Umbilical cord (tissue), 2 donors: ENCODE measurements around the gene KCNQ5. TPM values are rescaled to one million over a fixed set of nuclear protein-coding genes. Genes with fewer than 3 reads are reported as not detected.

Experiments used
- DNase-seq: peaks from one replicate; pipeline ENCODE4 v3.0.0-alpha.2; 2015; ENCODE audit warnings: low spot score
- total RNA-seq: library from RNA; depleted of rRNA; stranded (reverse); fragments of >200 nt; gene quantifications from one replicate; pipeline ENCODE4 v1.2.3, GENCODE V29; 2014; ENCODE audit warnings: low replicate concordance; ENCODE audit not compliant: insufficient read depth

Gene KCNQ5
- total RNA-seq, 1 donor from 2014 or later, result 28.2 TPM

DNA sequence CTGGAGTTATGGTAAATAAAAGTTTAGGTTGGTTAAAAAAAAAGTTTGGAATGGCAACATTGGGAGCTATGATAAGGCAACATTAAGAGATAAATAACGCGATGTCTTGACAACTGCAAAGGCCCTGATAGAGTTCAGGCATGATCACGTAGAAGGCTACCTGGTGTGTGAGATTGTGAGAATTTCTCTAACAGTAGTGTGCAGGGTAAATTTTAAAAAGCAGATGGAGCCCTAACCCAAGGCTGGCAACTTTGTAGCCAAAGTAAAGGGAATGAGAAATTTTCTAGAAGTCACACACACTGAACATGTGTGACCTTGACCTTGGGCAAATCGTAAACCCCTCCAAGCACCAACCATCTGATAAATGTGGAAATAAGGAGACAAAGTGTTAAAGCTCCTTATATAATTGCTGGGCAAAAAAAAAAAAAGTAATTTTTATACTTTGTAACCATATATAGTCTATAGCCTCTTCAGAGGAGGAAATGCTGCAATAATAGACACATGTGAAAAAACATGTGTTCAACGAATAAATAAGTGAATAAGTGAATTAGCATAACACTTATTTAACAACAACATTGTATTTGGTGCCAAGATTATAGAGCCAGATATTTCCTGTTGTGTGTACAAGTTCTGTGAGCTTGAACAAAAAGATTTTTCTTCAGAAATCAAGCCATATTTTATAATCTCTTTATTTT is 18.2 kb downstream of the KCNQ5 start:
- DNase-seq, result no peak

DNA sequence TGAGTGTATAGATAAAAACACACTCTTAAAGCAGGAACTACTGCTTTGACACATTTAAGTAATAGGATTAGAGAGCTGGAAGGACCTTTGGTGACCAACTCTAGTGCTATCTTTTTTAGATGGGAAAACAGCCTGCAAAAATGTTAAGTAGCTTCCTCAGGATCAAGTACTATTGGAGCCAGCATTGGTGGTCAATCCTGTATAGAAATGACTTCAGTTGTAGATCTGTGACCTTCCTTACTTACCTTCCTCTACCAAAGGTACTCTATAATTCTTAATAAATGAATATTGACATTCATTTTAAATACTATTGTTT is 18.7 kb downstream of the KCNQ5 start:
- no peak for DNase-seq

DNA sequence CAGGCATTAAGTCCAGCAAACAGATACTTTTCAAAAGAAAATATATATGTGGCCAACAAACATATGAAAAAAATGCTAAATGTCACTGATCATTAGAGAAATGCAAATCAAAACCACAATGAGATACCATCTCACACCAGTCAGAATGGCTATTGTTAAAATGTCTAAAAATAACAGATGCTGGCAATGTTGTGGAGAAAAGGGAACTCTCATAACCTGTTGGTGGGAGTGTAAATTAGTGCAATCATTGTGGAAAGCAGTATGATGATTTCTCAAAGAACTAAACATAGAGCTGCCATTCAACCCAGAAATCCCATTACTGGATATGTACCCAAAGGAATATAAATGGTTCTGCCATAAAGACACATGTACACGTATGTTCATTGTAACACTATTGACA is 20.6 kb downstream of the KCNQ5 start:
- no peak for DNase-seq

DNA sequence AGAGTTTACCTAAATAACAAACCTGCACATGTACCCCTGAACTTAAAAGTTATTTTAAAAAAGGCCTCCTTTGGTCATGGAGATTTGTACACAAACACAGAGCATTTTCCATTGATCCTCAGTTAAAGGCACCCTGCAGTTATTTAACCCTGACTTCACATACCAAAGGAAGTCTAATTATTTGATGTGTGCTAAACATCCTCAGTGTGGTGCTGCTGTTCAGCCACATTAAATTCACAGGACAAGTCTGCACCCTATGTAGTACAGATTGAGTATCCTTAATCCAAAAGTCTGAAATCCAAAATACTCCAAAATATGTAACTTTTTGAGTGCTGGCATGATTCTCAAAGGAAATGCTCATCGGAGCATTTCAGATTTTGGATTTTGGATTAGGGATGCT is 21.4 kb downstream of the KCNQ5 start:
- no peak for DNase-seq

DNA sequence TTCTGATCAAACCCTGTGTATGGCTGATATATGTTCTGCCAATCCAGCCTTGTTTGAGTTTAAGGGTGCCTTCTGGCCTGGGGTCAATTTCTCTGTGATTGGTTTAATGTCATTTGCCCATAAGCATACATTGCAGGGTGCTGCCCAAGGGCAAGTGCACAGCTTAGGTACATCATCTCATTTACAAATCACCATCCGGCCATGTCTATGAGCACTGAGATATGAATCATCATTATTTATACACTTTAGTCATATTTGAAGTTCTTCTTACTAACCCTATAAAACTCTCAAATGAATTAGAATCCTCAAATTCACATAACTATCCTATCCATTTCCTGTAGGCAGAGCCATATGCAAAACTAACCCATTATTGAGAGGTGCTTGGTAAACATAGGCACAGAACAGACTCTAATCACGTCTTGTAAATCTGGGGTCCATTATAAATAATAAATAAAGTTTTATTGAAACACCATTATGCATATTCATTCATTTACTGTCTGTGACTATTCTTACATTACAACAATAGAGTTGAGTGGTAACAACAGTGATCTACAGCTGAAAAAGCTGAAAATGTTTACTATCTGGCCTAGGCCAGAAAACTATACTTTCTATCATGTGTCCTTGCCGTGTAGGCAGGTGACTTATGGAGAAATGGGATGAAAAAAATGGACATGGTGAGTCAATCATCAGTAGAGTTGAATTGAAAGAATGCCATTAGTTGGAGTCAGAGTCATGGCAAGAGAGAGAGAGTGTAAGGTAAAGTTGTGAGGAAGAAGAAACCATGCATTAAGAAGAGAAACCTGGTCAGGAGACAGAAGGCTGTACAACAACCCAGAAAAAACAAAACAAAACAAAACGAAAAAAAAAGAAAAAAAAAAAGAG is 25.0 kb downstream of the KCNQ5 start:
- DNase-seq, result no peak

DNA sequence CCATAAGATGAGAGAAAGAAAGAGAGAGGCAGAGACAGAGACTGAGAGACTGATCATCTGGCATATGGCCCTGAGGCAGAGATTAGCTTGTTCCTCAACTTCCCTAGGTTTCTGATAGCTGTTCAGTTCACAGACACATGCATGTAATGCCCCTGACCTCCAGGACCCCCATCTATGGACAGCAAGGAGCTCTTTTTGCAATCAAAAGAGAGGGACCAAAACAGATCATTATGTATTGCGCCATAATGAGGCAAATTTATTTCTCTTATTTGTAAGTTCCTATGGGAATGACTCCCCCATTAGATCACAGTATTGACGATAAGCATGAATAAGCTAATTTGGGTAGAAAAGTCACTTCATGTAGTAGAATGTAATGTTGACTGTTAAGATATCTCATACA is 25.6 kb downstream of the KCNQ5 start:
- no peak for DNase-seq

DNA sequence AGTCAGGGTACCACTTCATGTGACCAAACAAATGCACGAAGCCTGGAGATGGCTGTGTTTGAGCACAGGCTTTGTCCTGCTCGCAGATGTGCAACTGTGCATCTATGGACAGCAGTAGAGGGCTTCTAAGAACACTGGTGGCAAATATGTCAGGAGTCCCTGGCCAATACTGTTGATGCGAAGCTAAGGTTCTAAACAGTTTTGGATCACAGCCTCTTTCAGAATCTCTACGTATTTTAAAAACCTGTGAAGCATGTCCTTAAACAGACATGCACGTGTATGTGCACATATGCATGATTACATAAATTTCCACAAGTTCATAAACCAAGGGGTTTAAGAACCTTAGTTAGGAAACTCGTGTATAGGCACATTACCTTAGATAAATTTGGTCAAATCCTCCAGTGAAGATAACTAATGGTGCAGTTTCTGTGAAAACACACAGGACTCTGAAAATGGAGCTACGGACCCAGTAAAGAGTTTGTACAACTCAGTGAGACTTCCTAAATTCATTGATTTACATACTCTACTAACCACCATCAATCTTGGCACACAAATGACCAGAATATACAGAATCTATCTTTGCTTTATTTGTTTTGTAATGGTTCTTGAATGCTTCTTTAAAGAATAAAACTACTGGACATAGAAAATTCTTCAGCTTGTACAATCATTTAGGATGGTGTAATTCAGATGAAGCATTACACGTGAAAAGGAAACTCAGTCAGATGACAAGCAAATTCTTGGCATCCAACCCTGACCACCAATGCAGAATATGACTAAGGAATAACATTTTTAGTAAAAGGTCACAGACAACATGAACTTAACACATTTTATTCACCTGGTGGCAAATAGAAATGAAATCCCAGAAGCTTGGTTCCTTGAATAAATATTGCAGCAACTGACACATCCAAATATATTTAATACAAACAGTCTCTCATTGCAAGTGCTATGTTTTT is 27.4 kb downstream of the KCNQ5 start:
- DNase-seq, result peak; percentile 27

DNA sequence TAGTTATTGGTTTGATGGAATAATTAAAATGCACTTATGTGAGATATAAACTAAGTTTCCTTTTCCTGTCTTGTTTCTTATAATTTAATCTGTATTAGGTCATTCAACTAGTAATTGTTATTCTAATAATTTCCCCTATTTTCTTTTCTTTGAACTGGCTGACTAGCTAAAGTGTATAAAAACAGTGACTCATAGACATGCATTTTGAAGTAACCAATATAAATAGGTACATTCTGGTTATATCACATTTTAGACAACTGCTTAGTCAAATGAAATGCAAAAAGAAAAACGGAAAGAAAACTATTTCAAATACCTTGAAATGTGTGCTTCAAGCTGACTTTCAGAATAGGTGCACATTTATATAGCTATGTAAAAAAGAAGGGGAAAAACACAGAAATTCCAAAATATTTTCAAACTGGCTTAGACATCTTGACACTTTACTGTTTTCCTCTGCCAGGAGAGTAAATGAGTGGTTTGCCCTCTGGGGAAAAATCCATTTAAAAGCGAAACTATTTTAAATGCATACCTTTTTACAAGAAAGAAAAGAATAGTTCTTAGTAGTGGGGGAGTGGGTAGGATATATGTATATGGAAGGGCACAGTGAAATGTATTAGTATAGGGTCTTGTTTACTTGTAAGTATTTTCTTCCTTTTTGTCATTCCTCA is 28.3 kb downstream of the KCNQ5 start:
- DNase-seq, result peak; percentile 27

DNA sequence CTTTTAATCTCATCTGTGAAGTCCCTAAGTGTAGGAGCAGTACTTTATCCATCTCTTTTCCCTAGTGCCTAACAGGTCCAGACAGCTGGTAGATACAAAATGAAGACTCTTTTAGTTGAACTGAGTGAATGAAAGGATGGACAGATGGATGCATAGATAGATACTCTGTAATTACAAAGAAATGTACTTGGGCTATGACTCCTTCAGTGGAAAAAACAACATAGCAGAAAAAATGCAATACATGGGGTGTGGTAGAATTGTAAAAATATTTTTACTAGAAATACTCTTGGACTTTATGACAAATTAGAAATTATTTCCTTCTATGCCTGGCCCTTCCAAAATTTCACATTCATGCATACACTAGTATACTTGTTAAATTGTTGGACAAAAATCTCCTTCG is 29.3 kb downstream of the KCNQ5 start:
- DNase-seq, result no peak

DNA sequence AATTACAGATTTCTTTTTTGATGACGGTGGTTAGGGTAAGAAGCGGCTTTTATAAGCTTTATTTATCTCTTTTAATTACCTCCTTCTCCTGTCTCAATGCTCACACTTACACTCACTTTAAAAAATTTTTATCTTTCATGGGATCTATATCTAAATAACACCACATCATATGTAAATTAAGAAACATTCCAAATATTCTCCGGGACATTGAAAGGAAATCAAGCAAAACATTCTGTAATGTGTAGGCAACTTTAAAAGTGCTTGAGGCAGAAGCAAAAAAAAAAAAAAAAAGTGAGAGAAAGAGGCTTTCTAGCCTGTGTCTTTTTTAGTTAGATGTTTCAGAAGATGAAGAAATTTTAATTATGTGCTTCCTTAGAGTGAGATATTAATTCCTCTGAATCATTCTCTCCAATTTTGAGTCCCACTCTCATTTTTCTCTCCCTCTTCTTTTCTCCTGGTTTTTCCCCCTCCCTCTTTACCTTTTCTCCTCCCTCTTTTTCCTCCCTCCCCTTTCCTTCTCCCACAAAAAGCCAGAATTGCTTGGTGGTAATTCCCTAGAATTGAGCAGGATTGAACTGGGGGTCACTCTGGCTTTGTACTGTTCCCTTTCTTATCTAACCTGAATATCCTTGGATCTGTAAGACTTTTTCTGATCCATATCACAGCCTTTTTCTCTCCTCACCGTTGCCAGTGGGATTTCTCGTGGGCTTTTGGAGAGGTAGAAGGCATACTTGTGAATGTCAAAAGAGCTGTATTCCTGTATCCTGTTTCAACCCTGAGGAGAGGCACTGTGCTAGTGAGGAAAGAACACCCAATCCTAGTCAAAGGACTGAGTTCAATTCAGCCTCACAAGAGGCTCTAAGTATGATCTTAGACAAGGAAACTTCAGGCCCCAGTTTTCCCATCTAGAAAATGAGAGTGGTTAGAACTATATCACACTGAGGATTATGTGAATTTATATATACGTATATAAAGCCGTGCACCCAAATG is 30.4 kb downstream of the KCNQ5 start:
- DNase-seq, result no peak

DNA sequence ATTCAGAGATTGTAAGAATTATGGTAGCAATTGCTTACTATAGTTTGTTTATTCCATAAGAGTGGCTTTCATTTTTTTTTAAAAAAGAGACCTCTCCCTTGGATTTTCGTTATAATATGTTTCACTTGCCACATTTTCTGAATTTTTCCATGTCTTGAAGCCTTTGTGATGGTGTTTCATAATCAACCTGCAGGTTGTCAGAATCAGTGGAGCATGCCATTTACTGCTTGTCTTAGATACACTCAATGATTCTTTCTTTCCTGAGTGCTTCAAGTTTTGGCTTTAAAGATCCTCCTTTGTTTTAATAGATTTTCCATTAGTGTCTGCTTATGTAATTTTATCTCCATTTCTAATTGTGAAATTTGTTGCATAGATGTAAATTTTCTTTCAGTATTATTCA is 31.2 kb downstream of the KCNQ5 start:
- no peak for DNase-seq

DNA sequence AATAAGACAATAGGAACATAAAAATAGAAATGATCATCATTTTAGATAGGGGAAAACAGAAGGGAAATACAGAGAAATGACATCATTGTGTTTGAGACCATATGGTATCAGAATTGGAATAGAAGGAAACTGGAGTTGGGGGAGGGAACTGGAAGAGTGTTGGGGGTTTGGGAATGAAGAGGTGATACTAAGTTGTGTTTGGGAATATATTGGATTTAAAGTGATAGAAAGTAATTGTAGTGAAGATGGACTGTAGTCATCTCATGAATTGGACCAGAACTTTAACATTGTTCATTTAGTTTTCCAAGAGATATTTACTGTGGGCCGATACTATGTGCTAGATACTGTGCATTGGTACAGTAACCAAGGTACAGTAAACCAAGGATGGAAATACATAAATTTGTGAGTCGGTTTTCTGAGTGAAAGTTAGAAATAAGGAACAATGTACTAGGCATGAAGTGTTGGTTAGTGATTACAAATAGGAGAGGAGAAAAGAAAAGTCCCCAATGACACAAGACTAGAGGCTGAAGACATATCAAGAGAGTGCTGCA is 32.3 kb downstream of the KCNQ5 start:
- DNase-seq, result no peak

DNA sequence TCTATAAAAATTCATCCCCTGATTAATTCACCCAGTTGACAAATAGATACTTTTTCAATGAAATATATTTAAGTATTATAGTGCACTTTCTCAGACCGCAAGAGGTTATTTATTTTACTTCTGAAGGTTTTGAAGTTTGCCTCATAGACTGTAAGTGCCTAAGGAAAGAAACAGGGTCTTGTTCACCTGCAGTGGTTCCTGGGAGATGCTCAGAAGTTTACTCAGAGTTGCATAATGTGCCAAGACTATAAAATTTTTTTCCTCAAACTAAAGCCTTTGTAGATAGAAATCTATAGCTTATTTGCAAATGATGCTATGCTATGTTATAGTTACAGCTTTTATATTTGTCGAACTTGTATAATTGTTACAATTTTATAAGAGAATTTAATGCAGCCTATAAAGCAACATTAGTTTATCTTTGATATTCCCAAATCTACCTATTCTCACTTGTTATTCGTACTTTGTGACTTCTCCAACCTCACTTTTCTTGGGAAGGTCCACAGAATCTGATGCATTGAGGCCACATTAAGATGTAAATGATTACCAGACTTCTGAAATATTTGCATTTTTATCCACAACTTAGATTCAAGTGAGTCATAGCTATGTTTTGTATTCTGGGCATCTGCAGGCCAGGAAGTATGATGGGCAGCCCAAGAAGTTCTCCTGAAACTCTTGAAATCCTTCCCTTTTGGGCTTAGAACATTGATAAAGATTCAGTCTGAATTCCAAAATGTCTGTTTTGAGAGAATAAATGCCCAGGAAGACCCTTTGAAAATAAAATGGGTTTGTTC is 35.7 kb downstream of the KCNQ5 start:
- DNase-seq, result no peak

DNA sequence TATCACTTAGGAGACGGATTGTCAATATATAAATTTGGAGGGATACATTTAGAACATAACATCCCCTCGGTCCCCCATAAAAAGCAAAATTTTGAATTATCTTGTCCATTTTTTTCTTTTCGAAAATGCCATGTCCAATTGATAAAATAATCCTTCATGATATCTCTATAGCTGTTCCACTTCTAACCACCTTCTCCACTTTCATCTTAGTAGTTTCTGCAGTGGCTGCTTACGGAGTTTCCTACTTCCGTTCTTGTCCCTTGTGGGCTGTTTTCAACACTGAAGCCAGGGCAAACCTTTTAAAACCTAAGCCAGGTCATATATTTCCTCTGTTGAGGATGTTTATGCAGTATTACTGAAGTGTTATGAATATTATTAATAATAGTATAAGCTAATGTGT is 37.9 kb downstream of the KCNQ5 start:
- no peak for DNase-seq

DNA sequence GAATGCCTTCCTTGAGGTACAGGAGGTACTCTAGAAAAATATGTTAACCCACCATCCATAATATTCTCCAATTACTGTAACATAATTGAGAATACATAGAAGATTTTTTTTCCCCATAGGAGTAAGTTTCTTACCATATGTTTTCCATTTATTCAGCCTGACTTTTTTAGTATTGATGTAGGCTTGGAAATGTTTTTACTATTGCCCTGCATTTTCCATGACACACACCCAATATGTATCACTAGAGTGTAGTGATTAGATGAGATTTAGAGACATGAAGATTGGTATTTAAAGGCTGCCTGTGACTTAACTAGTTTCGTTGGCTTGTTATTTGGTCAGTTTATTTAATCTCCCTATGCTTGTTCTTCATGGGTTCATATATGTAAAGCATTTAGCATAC is 39.5 kb downstream of the KCNQ5 start:
- DNase-seq, result no peak

DNA sequence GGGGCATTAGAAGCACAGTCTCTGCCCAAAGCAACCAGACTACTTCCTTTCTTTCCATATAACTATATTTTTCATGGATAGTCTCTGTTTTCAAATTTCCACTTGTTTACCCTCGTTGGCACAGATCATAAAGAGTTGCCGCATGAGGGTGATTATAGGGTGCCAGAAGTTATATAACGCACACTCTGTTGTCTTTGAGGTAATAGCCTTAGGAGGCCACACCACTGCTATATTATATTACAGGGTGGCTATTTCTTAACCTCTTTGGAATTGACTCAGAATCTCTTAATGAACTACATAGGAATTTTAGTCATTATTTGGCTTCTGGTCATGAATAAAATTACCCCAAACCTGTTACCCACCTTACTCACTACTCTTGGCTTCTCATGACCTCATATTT is 43.7 kb downstream of the KCNQ5 start:
- no peak for DNase-seq

DNA sequence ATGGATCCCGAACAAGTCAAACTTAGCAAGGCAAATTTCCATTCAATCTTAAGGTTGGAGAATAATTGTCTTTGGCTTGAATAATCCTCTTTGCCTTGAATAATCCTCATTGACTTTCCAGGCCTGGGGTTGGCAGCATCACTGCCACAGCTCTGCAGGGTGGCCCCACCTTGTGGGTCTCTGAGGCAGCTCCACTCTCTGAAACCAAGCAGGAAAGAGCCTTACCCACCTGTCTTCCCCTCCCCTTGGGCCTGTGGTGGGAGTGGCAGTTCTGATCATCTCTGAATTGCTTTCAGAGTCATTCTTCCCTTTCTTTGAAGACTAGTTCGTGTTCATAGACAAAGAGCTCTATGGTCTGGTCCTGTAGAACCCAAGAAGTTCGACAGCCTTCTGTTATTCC is 47.5 kb downstream of the KCNQ5 start:
- no peak for DNase-seq

DNA sequence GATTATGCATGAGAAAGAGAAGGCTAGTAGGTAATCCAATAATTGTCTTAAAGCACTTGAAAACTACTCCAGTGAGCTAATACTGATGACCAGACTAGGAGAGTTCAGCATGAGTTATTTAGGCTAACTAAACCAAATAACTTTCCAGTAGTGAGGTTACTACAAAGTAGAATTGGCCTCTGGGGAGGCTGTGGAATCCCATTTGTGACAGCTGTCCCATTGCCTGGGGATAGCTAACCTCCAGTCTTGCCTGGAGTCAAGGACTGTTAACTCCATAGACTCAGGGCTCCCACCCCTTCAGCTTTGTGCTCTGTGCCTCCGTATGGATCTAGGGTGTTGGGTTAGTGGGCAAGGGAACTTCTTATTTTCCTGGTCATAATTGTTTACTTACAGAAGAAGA is 51.0 kb downstream of the KCNQ5 start:
- no peak for DNase-seq

DNA sequence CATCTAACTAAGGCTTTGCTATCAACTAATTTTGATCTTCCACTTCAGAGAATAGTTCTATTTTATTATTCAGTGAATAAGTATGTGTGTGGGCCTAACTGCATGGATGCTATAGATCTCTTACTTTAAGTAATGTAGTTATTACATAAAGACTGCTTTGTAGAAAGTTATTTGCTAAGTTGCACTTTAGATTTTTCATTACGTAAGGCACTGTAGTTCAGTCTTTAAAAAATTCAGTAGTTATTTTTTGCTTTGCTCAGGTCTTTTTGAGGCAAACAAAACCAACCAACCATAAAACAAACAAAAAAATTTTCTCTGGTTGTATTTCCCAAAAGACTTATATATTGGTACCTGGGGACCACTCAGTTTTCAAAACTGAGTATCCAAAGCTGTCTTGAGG is 53.0 kb downstream of the KCNQ5 start:
- no peak for DNase-seq
